ENCODE results near the gene FBXL16. TPM values are rescaled to one million over a fixed set of nuclear protein-coding genes. Genes with fewer than 3 reads are reported as not detected.

FBXL16 gene
- total RNA-seq, 6 experiments from 2014 or later: 0.05 to 2.3 (median 1.7) TPM; not detected in 3

- peaks cover 0 to 12% (median 5%) of the 10 kb centered on the region in 4 donors for H3K4me1 ChIP-seq
- intact Hi-C loops (cut with DNase I): no loop called here
- H3K9me3 ChIP-seq: no peaks in the 10 kb centered on the region
- TF ChIP-seq POLR2A (IDR thresholded peaks at IDR 0.05) (peak; percentile 68), CTCF (IDR thresholded peaks at IDR 0.05) (peak; percentile 93 to 96 (median 94))
- peak; percentile 90 to 97 (median 94) for ATAC-seq
- DNase-seq: peak; percentile 90 to 91 (median 90)
- 0% methylated on average over 2 of the region's 79 CpGs for WGBS (ENCODE audit: insufficient coverage, low coverage, low lambda C conversion rate, missing lambda C conversion rate)
- H3K27me3 ChIP-seq: no peaks in the 10 kb centered on the region
- H3K4me3 ChIP-seq: peak within 1 kb of the TSS; percentile 97 to 100 (median 98)
- peaks cover 0 to 15% (median 3%) of the 10 kb centered on the region in 4 donors for H3K36me3 ChIP-seq
- peak within 1 kb of the TSS; percentile 15 to 67 (median 59) for H3K27ac ChIP-seq
Observed at GRCh38 chr16:740764-741505, 35.3 kb upstream of the FBXL16 start, which contains the start of gene CIAO3. TSS of gene CIAO3 (minus strand) at chr16:740997. CDS start at chr16:740985, 12 bp downstream.

- Histone ChIP-seq H3K9me3 (no peaks in the 10 kb centered on the region), H3K27me3 (no peaks in the 10 kb centered on the region), H3K27ac (peak overlapping the region; percentile 15 to 67 (median 59)), H3K36me3 (peaks cover 0 to 21% (median 3%) of the 10 kb centered on the region in 4 donors), H3K4me1 (peaks cover 0 to 12% (median 5%) of the 10 kb centered on the region in 4 donors), H3K4me3 (peak overlapping the region; percentile 97 to 100 (median 98))
- WGBS (ENCODE audit: insufficient coverage, low coverage, low lambda C conversion rate, missing lambda C conversion rate): 0% methylated on average over 3 of the region's 22 CpGs
- intact Hi-C loops (cut with DNase I): no loop called here
- no peak for TF ChIP-seq CTCF (IDR thresholded peaks at IDR 0.05)
- ATAC-seq (peak; percentile 25 to 37 (median 31)), DNase-seq (no peak)
Observed at GRCh38 chr16:740459-740763, 34.8 kb upstream of the FBXL16 start.

- Histone ChIP-seq H3K4me3 (peak overlapping the region; percentile 97 to 100 (median 98)), H3K27ac (peak overlapping the region in 1 of 3 donors; percentile 15), H3K36me3 (peaks cover 0 to 24% (median 3%) of the 10 kb centered on the region in 4 donors), H3K9me3 (no peaks in the 10 kb centered on the region), H3K4me1 (peaks cover 0 to 12% (median 5%) of the 10 kb centered on the region in 4 donors), H3K27me3 (no peaks in the 10 kb centered on the region)
- ATAC-seq (peak in 1 of 4 donors; percentile 12), DNase-seq (peak in 1 of 3 donors; percentile 54)
- TF ChIP-seq POLR2A (IDR thresholded peaks at IDR 0.05) (no peak), CTCF (IDR thresholded peaks at IDR 0.05) (no peak)
- intact Hi-C loops (cut with DNase I): no loop called here
- WGBS (ENCODE audit: insufficient coverage, low coverage, low lambda C conversion rate, missing lambda C conversion rate): 34% methylated on average over 10 of the region's 38 CpGs
Observed at GRCh38 chr16:739560-740458, 34.2 kb upstream of the FBXL16 start.

GRCh38 chr16:736936-737481, 31.4 kb upstream of the FBXL16 start:
- TF ChIP-seq POLR2A (IDR thresholded peaks at IDR 0.05) (no peak), CTCF (IDR thresholded peaks at IDR 0.05) (no peak)
- WGBS (ENCODE audit: insufficient coverage, low coverage, low lambda C conversion rate, missing lambda C conversion rate): 96% methylated on average over 14 of the region's 29 CpGs
- Histone ChIP-seq H3K4me3 (no peak overlapping the region), H3K4me1 (peaks cover 0 to 12% (median 5%) of the 10 kb centered on the region in 4 donors), H3K9me3 (no peaks in the 10 kb centered on the region), H3K27ac (no peak overlapping the region), H3K27me3 (no peaks in the 10 kb centered on the region), H3K36me3 (peaks cover 0 to 32% (median 3%) of the 10 kb centered on the region in 4 donors)
- DNase-seq (no peak), ATAC-seq (no peak)
- intact Hi-C loops (cut with DNase I): no loop called here

All from right lobe of liver (tissue), 6 donors.